Measurements from ENCODE around the gene ROBO2.
"Not testable (repeated sequence)": the region's sequence is repeated elsewhere in the genome, so short reads cannot be mapped to it uniquely, and the experiment has no call there.

Gene ROBO2

DNA sequence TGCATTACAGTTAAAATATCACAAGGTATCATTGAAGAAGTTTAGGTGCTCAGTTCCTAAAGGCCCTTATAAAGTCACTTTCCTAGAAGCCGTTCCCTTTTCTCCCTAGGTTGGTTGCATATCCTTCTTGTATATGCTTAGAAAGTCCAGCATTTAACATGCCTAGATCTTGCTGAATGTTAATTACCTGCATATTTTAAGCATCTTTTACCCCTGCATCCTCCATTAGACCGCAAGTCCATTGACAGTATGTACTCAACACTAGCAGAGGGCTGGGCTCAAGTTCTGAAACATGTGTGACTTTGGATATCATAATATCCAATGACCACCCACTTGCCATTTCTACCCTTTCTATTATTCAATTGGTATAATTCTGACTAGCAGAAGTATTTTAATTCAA lies 336.6 kb downstream of the ROBO2 start:
- FAIRE-seq (no peak), DNase-seq (ENCODE audit: extremely low spot score, insufficient read length, low read depth) (no peak)

DNA sequence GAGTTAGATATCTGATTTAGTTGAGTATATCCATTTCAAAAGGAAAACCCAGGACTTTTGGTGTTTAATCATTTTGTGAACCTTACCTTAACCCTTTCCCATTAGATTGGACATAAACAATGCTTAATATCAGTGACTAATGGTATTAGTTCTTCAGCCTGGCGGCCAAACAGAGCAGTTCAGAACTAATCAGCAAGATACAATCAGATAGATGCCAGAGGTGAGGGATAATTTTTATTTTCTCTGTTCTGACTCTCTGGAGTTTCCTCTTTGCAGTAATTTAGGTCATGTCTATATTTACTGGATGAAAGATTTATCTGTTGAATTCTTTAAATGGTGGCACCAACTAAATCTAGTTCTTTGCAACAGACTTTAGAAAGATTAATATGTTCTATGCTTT lies 337.8 kb downstream of the ROBO2 start:
- DNase-seq (ENCODE audit: extremely low spot score, insufficient read length, low read depth) (no peak), FAIRE-seq (no peak)

DNA sequence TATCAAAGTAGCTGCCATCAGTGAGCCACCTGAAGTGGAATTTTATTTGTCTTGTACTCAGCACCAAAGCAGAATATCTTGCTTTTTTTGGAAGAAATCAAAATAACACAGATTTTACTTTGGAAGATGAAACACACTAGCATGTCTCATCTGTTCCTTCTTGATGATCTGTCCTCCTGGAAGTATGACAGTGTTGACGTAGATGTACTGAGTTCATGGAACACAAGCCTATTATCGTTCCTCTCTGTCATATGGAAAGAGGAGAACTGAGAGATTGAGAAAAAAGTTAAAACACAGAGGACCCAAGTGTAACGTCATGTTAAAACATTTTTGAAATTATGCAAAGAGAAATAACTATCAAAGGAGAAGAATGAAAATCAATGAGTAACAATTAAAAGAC lies 340.2 kb downstream of the ROBO2 start:
- FAIRE-seq = no peak

DNA sequence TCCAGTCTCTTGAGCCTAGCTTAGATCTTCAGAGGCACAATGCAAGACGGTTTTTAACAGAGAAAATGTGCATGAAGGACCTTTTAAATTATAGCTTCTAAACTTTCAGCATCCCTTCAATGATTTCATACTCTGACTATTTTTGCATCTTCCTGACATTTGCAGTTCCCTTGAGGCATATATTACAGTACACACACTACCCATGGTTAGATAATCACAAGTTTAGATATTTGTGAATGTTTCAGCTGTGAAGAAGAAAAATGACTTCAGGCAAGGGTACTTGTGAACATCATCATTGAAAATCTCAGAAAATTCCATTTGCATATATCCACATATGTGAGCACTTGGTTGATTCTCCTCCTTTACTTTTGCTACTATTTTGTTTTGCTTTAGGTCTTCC lies 341.5 kb downstream of the ROBO2 start:
- no peak for FAIRE-seq
- no peak for DNase-seq (ENCODE audit: extremely low spot score, insufficient read length, low read depth)

More for the DNA sequence above, 340.2 kb downstream of the ROBO2 start:
- no peak for DNase-seq (ENCODE audit: extremely low spot score, insufficient read length, low read depth)

DNA sequence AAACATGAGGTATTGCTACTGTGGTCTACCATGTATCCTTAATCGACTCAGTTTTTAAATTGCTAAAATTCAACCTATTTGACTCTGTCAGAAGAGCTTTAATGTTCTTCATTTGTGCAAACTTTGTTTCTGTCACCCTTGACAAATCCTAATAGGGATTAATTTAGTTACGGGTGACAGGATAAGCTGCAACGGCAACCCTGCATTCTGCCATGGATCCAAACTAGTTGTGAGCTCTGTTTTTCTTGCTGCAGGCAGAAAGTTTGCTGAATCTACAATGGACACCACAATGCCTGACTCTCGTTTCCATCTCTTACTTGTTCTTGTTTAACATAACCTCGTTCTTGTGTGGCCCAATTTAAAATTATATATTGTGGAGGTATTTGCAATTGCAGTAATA lies 352.3 kb downstream of the ROBO2 start:
- DNase-seq (ENCODE audit: extremely low spot score, insufficient read length, low read depth) (no peak), FAIRE-seq (no peak)

GRCh38 chr3:77394046-77394445 lies 354.1 kb downstream of the ROBO2 start:
- DNase-seq (ENCODE audit: extremely low spot score, insufficient read length, low read depth) = no peak
- FAIRE-seq = no peak

GRCh38 chr3:77404871-77405270 lies 365.0 kb downstream of the ROBO2 start:
- DNase-seq (ENCODE audit: extremely low spot score, insufficient read length, low read depth) = no peak
- FAIRE-seq = no peak

- FAIRE-seq (no peak), DNase-seq (ENCODE audit: extremely low spot score, insufficient read length, low read depth) (no peak)
Observed at GRCh38 chr3:77407441-77407840, 367.5 kb downstream of the ROBO2 start.

- not testable (repeated sequence) for FAIRE-seq; DNase-seq (ENCODE audit: extremely low spot score, insufficient read length, low read depth)
Observed at GRCh38 chr3:77410334-77410733, 370.4 kb downstream of the ROBO2 start.

DNA sequence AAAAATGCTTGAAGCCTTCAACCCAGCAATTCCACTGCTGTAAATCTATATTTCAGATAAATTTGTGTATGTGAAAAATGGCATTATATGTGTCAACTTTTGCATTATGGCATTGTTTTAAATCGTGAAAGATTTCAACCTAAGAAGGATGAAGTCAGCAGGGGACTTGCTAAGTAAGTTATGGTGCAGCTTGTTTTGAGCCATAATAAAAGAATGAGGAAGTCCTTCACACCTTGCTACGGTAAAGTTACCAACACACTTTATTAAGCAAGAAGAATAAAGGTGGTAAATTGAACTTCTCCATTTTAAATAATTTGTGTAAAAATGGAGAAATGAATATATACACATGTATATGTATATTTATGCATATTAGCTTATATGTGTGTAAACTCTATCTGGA lies 371.4 kb downstream of the ROBO2 start:
- FAIRE-seq = no peak

DNA sequence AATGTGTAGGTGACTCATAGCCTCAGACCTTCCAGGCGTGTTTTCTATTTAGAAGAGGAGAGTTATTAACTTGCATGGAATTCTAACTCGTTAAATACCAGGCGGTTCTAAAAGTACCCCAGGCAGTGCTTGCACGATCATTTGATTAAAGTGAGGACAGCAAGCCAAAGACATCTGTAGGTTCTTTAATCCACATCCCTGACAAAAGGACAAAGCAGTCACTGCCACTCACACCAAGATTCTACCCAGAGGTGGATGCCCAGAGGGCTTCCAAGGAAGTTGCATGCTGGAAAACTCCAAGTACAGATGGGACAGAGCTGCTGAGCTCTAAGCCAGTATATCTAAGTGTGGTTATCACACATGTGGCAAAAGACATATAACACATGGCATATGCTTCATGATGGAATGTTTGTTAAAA lies 372.1 kb downstream of the ROBO2 start:
- FAIRE-seq = no peak

More for the DNA sequence above, 371.4 kb downstream of the ROBO2 start:
- DNase-seq (ENCODE audit: extremely low spot score, insufficient read length, low read depth) = no peak

DNA sequence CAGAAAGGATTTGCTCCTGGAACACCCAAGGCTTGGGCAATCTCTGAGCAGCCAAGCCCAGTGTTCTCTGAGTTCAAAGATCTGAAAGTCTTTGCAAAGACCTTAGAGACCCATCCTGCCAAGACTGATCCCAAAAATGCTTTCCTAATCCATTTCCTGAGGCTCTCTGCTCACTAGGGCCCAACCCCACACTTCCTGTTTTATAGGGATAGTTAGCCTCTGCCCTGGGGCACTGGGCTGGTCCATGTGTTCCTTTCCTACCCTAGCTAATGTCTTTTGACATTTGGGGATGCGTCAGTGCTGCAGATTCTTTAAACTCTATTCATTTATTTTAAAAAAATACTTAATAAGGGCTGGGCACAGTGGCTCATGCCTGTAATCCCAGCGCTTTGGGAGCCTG lies 372.7 kb downstream of the ROBO2 start:
- no peak for FAIRE-seq
- DNase-seq (ENCODE audit: extremely low spot score, insufficient read length, low read depth) = no peak

More for the DNA sequence above, 372.1 kb downstream of the ROBO2 start:
- DNase-seq (ENCODE audit: extremely low spot score, insufficient read length, low read depth) = no peak

GRCh38 chr3:77414881-77415280 lies 375.0 kb downstream of the ROBO2 start:
- FAIRE-seq (no peak), DNase-seq (ENCODE audit: extremely low spot score, insufficient read length, low read depth) (no peak)

DNA sequence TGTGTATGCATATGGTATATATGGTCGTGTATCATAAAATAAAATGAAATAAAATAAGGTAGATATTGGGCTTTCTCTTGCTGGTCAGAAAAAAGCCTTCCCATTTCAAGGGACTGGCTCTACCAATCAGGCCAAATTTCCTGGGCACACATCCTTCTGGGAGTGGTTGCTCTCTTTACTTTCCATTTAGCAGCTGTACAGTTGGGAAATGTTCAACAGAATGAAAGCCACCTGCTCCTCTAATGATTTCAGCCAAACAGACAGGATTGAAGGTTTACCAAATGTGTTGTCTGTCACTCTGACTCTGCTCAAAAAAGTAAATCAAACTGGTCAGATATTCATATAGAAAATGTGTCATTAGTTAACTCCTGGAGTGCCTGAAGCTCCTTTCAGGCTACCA lies 380.4 kb downstream of the ROBO2 start:
- FAIRE-seq (no peak), DNase-seq (ENCODE audit: extremely low spot score, insufficient read length, low read depth) (no peak)

- no peak for FAIRE-seq
- DNase-seq (ENCODE audit: extremely low spot score, insufficient read length, low read depth) = no peak
Observed at GRCh38 chr3:77421916-77422315, 382.0 kb downstream of the ROBO2 start.

- DNase-seq (ENCODE audit: extremely low spot score, insufficient read length, low read depth) (no peak), FAIRE-seq (no peak)
Observed at GRCh38 chr3:77426531-77426930, 386.6 kb downstream of the ROBO2 start.

DNA sequence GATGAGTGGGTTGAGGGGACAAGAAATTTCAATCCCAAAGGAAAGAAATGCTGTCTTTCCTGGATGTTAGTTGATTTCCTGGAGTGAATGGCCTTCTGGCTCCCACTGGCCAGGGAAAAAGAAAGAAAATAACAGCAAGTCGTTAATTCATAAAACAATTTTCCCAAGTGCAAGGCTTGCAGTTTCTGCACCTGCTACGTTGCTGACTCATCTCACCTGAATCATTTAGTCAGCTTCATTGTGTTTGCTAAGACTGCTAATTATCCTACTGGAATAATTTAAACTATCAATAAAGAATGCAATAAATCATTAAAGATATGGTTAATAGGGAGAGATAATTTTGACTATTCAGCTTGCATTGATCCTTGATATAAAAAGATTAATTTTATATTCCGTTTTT lies 387.6 kb downstream of the ROBO2 start:
- FAIRE-seq = no peak
- no peak for DNase-seq (ENCODE audit: extremely low spot score, insufficient read length, low read depth)

DNA sequence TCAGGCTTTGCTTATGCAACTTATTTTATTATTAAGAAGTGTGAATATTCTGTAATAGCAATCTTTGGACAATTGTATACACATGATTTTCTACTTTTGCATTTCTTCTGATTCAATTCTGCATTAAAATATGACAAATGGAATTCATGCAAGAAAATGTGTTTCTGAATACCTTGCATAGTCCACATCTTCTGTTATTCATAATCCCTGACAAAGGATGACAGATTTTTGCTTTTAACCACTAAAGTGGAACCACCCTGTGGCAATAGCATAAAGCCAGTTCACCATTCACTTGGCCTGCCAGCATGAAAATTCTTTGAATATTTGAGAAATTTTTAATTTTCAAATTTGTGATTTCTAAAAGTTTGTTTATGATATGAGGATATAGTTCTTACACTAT lies 397.0 kb downstream of the ROBO2 start:
- no peak for FAIRE-seq

GRCh38 chr3:77446084-77446483 lies 406.2 kb downstream of the ROBO2 start:
- DNase-seq (ENCODE audit: extremely low spot score, insufficient read length, low read depth) (no peak), FAIRE-seq (no peak)

More for the DNA sequence above, 397.0 kb downstream of the ROBO2 start:
- DNase-seq (ENCODE audit: extremely low spot score, insufficient read length, low read depth) = no peak

GRCh38 chr3:77446761-77447160 lies 406.9 kb downstream of the ROBO2 start:
- FAIRE-seq = no peak

DNA sequence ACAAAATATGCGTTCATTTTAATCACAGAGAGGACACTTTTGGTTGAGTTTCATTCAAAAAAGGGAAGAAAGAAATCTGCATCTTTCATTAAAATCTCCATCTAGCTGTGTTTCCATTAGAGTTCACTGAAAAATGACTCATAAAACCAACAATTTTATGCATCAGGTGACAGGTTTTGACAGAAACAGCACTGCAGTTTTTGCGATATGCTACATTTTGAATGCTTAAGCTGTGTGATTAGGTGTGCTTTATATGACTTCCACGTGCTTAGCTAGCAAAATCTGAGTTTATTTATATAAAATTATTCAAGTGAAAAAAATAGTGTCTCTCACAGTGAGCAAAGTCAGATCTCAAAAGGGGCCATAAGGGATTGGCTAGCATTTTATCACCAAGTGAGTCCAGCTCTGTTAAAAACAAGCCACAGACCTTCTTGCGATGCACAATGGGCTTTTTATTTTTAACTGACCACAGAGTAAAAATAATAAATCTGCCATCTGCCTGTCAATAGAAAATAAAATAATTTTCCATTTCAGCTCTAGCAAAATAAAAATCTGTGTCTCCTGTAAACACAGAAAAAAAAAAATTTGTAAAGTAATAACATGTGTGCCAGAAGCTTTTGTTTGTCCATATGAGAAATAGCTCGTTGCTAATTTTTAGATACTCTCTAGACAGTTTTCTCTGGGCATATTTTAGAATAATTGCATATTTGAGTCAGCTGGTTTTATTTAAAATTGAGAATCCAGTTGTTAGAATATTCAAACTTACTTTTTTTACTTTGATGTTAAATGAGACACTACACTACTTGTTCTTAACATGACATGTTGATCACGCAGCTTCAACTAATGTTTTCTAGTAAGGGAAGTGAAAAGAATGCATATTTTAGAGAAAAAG lies 409.8 kb downstream of the ROBO2 start:
- DNase-seq (ENCODE audit: extremely low spot score, insufficient read length, low read depth) = no peak
- no peak for FAIRE-seq

More at GRCh38 chr3:77446761-77447160, 406.9 kb downstream of the ROBO2 start:
- no peak for DNase-seq (ENCODE audit: extremely low spot score, insufficient read length, low read depth)

GRCh38 chr3:77456431-77456830 lies 416.5 kb downstream of the ROBO2 start:
- no peak for DNase-seq (ENCODE audit: extremely low spot score, insufficient read length, low read depth)
- FAIRE-seq = no peak
